NCI-H2107 treated with DMSO at 0.1 percent for 48 hours (cell line): Measurements from ENCODE around the gene ZNF304.

Experiments used
- DNase-seq: peaks from one replicate; lab custom pipeline; 2025; ENCODE audit not compliant: unreplicated experiment; lab: John Stamatoyannopoulos, UW

ZNF304 gene

DNA sequence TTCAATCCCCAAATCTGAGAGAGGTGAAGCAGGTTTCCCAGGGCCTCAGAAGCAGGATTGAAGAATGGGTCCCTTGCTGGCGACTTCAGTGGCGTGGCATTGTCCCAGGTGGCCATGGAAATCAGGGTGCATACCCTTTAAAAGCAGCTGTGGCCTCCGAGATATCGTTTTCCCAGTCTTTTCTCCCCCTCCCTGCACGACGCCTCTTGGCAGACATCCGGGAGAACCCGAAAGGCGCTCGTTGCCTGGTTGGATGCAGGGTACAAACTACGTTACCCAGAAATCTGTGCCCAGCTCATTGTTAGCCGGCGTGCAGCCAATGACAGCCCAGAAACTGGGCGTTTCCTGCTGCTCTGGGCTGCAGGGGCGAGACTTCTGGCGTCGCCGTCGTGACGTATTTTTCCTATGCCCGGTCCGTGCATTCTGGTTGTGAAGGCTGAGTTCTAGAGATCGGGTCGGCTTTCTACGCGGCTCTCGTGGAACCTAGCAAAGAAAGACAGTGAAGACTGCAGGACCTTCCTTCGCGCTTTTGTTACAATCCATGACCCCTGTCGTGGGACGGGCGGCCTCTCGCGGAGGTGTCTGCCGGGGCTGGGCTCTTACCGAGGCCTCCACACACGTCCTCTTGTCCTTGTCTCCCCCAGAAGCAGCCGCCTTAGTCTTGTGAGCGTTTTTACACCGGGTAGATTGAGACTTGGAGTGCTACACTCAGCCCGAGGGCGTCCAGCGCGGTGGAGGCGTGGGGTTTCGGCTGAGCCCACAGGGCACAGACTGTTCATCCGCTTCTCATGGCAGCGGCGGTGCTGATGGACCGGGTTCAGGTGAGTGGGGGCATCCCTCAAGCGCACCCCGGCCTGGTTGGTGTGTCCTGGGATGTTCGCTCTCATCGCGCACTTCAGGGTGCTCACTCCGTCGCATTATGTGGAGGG is at the start of gene ZNF304:
Gene ZNF304, plus strand, starts transcription at position 395 of the 929 bp plus-strand sequence. Its CDS starts 394 bp downstream, at position 789.
- DNase-seq, result peak; percentile 91

DNA sequence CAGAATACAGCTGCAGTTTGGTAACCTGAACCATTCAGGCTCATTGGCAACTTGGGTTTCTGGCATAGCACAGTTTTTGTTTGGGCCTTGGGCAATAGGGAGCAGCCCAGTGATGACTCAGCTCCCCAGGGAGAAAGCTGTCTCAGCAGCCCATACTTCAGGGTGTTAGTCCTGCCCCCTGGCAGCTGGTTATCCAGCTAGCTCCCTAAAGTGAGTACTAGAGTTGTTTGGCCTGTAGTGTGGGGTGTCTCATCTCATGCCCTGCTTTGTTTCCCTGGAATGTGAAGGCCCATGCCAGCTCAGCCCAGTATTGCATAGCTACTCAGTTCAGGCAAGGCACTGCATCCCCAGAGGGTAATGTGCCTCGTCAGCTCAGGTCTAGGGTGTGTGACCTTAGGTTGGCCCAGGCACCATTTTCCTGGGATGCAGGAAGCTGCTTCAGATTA is 49.0 kb upstream of the ZNF304 start:
- DNase-seq, result peak; percentile 74

DNA sequence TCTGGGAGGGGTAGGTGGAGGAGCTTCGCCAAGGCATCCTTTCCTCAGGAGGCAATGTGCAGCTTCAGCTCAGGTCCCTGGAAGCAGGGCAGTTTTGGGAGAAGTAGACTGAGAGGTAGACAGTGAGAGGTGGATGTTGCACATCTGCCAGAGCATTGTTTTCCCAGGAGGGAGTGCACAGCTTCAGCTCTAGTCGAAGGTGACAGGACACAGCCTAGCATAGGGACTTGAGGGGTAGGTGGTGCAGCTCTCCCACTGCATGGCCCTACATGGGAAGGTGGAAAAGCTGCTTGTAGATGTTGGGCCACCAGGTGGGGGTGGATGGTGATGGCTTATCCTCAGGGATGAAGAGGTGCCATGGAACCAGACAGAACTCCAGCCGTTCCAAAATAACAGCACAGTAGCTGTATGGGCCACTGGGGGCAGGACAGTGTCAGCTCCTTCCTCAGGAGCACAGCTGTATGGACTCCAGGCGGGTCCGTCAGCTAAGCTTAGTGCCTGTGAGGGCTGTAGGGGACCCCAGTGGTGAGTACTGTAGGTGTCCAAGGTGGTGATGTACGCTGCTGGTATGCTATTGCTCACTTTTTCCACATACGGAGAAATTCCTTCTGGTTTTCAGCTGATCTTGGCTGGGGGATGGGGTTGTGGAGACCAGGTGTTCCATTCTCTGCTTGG is 48.2 kb upstream of the ZNF304 start:
- DNase-seq, result no peak

DNA sequence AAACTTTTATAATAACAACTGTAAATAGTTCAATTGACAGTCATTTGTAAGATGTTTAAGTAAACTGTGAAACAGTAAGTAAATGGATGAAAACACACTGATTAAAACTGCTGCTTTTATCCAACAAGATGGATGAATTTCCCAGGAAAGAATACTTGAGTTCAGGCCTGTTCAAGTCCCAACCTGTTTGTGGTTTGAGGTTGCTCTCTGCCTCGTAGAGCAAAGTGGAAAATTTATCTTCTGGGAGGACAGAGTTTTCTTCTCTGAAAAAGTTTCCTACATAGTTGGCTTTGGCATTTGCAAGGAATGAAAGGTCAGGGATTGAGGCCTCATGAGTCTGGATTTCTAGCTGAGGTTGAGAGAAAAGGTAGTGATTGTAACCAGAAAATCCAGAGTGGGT is 46.0 kb upstream of the ZNF304 start:
- DNase-seq, result no peak

DNA sequence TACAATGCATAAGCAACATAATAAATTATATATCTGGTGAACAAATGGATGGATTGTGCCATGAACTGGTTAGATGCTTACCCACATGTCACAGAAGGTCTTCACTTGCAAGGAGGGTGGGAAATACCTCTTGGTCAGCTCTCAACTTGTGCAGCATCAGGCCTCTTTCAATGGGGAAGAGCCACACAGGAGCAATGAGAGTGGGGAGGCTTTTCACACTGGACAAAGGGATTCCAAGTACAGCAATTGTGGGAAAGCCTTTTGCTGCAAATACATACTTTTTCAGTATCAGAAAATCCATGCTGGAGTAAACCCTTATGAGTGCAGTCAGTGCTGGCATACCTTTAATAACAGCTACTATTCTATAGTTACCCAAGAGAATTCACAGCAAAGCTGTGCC is 42.6 kb upstream of the ZNF304 start:
- no peak for DNase-seq

DNA sequence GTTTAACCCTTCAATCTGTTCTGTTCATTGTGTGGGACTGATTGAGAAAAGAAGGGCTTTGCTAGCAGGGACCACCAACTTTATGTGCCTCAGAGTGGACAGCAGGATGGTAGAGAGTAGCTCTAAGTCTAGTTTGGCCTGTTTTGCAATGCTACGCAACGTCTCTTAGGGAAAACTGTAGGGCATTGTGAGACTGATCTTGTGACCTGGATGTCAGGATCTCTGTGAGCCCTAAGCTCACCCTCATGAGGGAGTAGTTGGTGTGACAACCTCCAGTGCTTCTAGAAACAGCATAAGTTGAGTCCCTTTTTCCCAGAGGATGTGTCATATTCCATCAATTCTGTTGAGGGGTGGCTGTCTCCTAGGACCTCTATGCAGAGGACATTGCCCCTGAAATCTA is 40.3 kb upstream of the ZNF304 start:
- DNase-seq, result no peak

DNA sequence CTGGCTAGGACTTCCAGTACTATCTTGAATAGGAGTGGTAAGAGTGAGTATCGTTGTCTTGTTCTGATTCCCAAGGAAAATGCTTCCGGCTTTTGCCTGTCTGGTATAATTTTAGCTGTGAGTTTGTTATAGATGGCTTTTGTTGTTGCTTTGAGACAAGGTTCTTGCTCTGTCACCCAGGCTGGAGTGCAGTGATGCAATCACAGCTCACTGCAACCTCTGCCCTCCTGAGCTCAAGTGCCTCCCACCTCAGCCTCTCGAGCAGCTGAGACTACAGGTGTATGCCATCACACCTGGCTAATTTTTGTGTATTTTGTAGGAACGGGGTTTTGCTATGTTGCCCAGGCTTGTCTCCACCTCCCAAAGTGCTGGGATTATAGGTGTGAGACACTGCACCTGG is 36.9 kb upstream of the ZNF304 start:
- no peak for DNase-seq

DNA sequence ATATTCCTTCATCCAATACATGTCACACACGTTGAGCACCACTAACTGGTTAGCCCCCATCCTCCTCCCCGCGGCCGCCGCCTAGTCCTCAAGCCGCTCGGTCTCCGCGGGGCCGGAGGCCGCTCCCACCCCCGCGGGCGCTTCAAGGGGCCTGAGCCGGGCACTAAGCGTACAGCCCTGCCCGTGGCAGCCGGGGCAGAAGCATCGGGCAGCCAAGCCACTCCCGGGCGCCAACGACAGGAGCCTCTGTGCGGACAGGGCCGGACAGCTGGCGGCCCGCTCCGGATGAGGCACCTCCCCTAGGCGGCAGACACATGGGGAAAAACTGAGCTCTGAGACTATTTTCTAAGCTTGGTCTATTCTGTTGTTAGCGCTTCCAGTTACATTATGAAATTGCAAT is 33.6 kb upstream of the ZNF304 start:
- no peak for DNase-seq

DNA sequence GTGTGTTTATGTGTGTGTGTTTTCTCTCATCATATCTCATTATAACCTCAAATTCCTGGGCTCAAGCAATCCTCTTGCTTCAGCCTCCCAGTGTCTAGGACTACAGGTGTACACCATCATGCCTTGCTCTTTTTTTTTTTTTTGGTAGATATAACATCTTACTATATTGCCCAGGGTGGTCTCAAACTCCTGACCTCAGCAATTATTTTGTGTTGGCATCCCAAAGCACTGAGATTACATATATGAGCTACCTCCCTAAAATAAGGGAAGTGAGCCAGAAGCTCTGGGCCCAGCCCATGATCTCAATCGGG is 31.2 kb upstream of the ZNF304 start:
- no peak for DNase-seq

DNA sequence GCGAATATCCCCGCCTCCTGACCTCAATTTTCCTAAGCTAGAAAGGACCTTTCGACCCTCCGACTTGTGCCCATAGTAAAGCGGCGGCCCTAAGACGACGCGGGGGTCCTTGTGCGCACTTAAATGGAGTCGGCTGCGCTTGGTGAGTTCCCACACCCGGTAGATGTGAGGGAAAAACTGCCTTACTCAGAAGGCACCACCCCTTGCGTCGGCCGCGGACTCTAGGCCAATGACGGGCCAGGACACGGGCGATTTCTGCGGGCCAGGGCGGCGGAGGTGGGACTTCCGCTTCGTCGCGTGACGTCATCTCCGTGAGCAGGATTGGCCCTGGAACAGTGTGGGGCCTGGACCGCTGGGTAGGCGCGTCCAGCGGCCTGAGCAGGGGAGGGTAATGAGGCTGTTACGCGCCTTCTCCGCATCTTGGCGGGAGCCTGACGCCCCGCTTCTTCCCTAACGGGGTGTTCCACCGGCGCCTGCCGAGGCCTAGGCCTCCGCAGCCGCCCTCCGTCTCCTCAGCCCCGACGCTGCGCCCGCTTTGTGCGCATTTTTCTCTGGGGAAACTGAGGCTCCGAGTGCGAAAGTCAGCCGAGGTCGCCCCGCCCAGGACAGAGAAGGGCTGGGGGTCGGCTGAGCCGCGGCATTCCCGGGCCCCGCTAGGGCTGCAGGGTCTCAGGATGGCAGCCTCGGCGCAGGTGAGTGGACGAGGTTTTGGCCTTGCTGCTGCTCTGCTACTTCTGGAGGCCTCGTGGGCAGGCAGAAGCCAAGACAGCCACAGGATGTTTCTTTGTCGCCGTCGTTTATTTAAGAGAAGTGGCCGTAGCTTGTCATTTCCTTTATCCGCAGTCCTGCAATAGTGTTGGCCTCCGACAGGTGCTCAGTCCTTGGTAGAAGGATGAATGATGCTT is 30.6 kb upstream of the ZNF304 start, which contains the start of gene ZNF543:
Gene ZNF543, plus strand, starts transcription at position 293 of the 905 bp plus-strand sequence. Its CDS starts 382 bp downstream, at position 675.
- peak; percentile 84 for DNase-seq

DNA sequence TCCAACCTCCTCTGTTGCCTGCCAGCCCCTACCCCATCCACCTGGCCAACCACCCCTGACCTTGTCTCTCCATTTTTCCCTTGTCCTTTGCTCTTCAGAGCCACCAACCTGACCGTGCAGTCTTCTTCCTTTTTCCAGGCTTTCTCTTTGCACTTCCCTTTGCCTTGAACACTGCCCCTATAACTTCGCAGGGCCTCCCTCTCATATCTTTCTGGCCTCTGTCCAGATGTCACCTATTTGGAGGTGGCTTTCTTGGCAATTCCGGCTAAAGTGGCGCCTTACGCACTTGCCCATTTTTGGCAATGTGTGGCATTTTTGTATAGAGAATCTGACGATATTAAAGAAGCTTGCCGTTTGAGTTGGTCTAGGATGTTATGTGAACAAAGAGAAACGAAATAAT is 30.0 kb upstream of the ZNF304 start:
- DNase-seq, result no peak

DNA sequence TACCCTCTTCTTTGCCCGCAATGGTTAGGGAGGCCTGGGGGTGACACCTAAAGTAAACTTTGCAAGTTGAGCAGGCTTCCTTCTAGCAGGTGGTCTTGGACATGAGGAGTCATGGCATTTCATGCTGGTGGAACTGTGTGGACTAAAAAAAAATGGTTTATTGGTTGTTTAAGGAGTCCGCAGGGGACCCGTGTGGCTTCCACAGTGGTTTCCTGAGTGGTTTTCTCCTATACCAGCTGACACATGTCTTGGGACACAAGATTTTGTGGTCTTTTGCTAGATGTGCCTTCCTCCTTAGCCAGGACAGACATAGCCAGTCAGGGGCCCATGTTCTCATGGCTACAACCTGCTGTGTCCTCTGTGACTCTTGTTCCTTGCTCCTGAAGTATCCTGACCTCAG is 29.3 kb upstream of the ZNF304 start:
- DNase-seq, result no peak

DNA sequence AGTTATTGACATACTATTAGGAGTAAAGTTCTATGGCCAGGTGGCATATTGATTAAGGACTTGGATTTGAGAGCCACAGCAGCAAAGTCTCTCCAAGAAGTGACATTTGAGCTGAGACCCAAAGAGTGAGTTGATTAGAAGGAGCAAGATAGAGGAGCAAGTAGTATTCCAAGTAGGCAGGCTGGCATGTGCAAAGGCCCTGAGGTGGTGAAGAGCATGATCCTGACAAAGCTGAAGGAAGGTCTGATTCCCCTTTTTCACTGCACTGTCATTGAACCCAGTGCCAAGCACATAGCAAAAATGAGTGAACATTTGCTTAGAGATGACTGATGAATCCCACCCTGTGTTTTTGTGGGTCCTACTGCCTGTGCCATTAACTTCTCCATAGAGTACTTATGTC is 26.1 kb upstream of the ZNF304 start:
- no peak for DNase-seq

DNA sequence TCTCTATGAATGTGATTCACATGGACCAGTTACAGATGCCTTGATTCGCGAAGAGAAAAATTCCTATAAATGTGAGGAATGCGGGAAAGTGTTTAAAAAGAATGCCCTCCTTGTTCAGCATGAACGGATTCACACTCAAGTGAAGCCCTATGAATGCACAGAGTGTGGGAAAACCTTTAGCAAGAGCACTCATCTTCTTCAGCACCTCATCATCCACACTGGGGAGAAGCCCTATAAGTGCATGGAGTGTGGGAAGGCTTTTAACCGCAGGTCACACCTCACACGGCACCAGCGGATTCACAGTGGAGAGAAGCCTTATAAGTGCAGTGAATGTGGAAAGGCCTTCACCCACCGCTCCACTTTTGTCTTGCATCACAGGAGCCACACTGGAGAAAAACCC is 23.1 kb upstream of the ZNF304 start:
- DNase-seq, result no peak

DNA sequence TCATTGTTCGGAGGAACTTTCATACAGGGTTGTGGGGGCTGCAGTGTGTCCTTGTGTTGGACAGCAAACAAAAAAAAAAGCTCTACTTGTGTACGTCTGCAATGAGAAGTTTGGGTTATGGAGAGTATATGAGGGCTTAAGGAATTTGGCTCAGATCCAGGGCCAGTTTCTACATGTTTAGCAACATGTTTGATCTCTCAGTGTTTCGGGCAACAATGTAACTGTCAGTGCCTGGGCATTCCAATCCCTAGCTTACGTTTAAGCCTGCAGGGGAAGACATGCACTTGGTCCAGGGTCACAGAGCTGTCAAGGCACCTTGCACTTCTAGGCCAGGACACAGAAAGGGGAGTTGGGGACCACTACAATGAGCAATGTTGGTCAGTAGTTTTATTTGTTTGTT is 16.9 kb upstream of the ZNF304 start:
- DNase-seq, result no peak

DNA sequence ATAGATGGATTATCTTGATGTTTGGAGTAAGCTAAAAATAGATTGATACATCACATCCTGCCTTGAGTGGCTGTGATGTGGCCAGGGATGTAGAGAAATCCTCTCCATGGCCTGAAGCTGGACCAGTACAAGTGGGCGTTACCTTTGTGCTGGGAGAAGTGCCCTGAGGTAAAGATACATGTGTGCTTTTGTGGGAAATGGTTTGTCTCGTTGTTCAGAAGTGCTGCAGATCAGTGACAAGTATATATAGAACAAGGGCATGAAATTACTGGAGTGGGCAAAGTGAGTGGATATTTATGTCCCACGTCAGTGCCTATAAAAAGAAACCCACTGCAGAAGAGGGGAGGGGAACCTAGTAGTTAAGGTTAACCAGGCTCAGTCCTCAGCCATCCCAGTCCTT is 12.2 kb upstream of the ZNF304 start:
- no peak for DNase-seq

DNA sequence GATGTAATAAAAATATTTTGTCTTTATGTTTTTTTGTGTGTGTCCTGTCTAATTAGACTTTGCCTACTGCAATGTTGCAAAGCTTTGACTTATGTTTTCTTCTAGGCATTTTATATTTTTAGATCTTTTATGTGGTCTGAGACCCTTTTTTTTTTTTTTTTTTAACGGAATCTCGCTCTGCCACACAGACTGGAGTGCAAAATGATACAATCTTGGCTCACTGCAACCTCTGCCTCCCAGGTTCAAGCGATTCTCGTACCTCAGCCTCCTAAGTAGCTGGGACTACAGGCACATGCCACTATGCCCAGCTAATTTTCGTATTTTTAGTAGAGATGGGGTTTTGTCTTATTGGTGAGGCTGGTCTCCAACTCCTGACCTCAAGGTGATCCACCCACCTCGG is 8.5 kb upstream of the ZNF304 start:
- no peak for DNase-seq

DNA sequence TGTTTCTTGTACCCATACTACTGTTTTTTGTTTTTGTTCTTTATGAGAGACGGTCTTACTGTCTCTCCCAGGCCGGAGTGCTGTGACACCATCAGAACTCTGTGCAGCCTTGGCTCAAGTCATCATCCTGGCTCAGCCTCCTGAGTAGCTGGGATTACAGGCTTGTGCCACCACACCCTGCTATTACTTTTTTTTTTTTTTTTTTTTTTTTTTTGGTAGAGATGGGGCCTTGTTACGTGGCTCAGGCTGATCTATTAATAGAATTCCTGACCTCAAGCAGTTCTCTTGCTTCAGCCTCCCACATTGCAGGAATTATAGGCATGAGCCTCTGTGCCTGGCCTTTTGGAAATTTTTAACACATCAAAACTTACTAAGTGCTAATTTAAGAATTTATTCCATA is 2.9 kb upstream of the ZNF304 start:
- no peak for DNase-seq

DNA sequence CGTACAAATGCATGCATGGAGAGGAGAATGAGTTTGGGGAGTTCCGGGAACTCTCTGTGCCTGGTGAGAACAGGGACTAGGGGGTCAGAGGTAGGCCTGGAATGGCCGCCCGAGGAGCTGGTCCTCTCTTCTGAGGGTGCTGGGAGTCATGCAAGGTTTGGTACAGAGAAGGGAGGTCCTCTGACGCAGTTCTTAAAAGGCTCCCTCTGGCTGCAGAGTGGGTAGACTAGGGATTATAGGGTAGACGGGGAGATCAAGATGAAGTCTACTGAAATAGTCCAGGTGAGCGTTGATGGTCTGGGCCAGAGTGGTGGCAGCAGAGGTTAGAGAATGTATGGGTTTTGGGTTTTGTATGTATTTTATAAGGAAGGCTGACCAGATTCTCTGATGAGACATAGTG is 796 bp downstream of the ZNF304 start:
- no peak for DNase-seq

DNA sequence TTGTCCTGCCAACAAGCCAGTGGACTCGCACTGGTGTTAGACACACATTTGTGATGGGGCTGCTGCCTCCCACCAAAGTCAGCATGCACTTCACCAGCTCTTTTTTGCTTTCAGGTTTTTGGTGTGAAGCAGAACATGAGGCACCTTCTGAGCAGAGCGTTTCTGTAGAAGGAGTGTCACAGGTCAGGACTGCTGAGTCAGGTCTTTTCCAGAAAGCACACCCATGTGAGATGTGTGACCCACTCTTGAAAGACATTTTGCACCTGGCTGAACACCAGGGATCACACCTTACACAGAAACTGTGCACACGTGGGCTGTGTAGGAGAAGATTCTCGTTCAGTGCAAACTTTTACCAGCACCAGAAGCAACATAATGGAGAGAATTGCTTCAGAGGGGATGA is 4.8 kb downstream of the ZNF304 start:
- no peak for DNase-seq

DNA sequence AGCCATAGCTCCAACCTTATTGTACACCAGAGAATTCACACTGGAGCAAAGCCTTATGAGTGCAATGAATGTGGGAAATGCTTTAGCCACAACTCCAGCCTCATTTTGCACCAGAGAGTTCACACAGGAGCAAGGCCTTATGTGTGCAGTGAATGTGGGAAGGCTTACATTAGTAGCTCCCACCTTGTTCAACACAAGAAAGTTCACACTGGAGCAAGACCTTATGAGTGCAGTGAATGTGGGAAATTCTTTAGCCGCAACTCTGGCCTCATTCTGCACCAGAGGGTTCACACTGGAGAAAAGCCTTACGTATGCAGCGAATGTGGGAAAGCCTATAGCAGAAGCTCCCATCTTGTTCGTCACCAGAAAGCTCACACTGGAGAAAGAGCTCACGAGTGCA is 6.3 kb downstream of the ZNF304 start:
- no peak for DNase-seq
